ENCODE data around the gene POLK.

DNA sequence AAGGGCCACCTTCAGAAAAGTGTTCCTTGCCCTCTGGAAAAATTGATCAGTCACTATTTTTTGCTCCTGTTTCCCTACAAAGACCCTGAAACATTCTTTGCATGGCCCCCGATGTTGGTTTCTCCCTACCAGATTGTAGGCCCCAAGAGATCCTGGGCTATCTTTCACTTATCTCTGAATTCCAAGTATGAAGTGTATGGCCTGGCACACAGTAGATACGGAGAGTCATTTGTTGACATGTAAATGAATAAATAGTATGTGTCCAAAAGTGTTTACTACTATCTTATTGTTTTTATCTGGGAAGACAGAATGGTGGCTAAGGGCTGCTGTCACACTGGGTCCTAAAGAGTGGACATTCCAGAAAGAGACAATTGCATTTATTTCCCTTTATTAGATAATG lies 92.1 kb downstream of the POLK start:
- TF ChIP-seq, protein P1, sequence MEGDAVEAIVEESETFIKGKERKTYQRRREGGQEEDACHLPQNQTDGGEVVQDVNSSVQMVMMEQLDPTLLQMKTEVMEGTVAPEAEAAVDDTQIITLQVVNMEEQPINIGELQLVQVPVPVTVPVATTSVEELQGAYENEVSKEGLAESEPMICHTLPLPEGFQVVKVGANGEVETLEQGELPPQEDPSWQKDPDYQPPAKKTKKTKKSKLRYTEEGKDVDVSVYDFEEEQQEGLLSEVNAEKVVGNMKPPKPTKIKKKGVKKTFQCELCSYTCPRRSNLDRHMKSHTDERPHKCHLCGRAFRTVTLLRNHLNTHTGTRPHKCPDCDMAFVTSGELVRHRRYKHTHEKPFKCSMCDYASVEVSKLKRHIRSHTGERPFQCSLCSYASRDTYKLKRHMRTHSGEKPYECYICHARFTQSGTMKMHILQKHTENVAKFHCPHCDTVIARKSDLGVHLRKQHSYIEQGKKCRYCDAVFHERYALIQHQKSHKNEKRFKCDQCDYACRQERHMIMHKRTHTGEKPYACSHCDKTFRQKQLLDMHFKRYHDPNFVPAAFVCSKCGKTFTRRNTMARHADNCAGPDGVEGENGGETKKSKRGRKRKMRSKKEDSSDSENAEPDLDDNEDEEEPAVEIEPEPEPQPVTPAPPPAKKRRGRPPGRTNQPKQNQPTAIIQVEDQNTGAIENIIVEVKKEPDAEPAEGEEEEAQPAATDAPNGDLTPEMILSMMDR (IDR thresholded peaks at IDR 0.05), result no peak
- TF ChIP-seq EP300 (IDR thresholded peaks at IDR 0.05), result no peak
